Iris pigment epithelial cell (primary cell): ENCODE measurements around the gene CYP2S1.

Source experiments
- DNase-seq: peaks from one replicate; pipeline ENCODE4 v3.0.0-alpha.2; 2011; ENCODE audit warnings: low read depth

CYP2S1 gene

GRCh38 chr19:41195675-41196497 lies 2.9 kb downstream of the CYP2S1 start:
- peak; percentile 57 for DNase-seq

- no peak for DNase-seq
Observed at GRCh38 chr19:41198559-41198958, 5.5 kb downstream of the CYP2S1 start.

- DNase-seq = no peak
Observed at GRCh38 chr19:41203371-41203770, 10.4 kb downstream of the CYP2S1 start.

- peak; percentile 85 for DNase-seq
Observed at GRCh38 chr19:41204338-41204737, 11.3 kb downstream of the CYP2S1 start.

- DNase-seq = no peak
Observed at GRCh38 chr19:41205995-41206394, 13.0 kb downstream of the CYP2S1 start.

GRCh38 chr19:41206456-41206855 lies 13.4 kb downstream of the CYP2S1 start:
- no peak for DNase-seq

- no peak for DNase-seq
Observed at GRCh38 chr19:41206926-41207750, 14.1 kb downstream of the CYP2S1 start.

GRCh38 chr19:41214161-41214560 lies 21.1 kb downstream of the CYP2S1 start:
- DNase-seq = no peak

- no peak for DNase-seq
Observed at GRCh38 chr19:41217741-41218140, 24.7 kb downstream of the CYP2S1 start.

GRCh38 chr19:41218249-41218614 lies 25.2 kb downstream of the CYP2S1 start:
- no peak for DNase-seq

GRCh38 chr19:41218615-41219507 lies 25.8 kb downstream of the CYP2S1 start, which contains the start of gene AXL:
Gene AXL, plus strand, starts transcription at chr19:41219223. Its CDS starts 170 bp downstream, at chr19:41219393.
- DNase-seq = peak; percentile 57

- peak; percentile 61 for DNase-seq
Observed at GRCh38 chr19:41219924-41220567, 27.0 kb downstream of the CYP2S1 start.

GRCh38 chr19:41220811-41221210 lies 27.8 kb downstream of the CYP2S1 start:
- no peak for DNase-seq

GRCh38 chr19:41221514-41222205 lies 28.6 kb downstream of the CYP2S1 start:
- DNase-seq = no peak

- DNase-seq = no peak
Observed at GRCh38 chr19:41222240-41222639, 29.2 kb downstream of the CYP2S1 start.

- peak; percentile 79 for DNase-seq
Observed at GRCh38 chr19:41223431-41224234, 30.6 kb downstream of the CYP2S1 start.

- no peak for DNase-seq
Observed at GRCh38 chr19:41224632-41225031, 31.6 kb downstream of the CYP2S1 start.

GRCh38 chr19:41225238-41226052 lies 32.4 kb downstream of the CYP2S1 start:
- DNase-seq = peak; percentile 98
